ENCODE measurements around the gene ADCK2.
"Not testable (repeated sequence)": the region's sequence is repeated elsewhere in the genome, so short reads cannot be mapped to it uniquely, and the experiment has no call there.

The ADCK2 gene

GRCh38 chr7:140672382-140673062 lies at the start of gene ADCK2:
TSS of gene ADCK2 (plus strand) at chr7:140672945. CDS start at chr7:140673331, 386 bp downstream.
- in situ Hi-C loops (cut with MboI; ENCODE audit: low pct_unique_long_range_greater_than_20kb, low sequenced_read_pairs): no loop called here
- DNase-seq: peak; percentile 34

GRCh38 chr7:140623980-140624379 lies 48.8 kb upstream of the ADCK2 start:
- DNase-seq: no peak
- in situ Hi-C loops (cut with MboI; ENCODE audit: low pct_unique_long_range_greater_than_20kb, low sequenced_read_pairs): no loop called here

- in situ Hi-C loops (cut with MboI; ENCODE audit: low pct_unique_long_range_greater_than_20kb, low sequenced_read_pairs): no loop called here
- no peak for DNase-seq
Observed at GRCh38 chr7:140624392-140625191, 48.2 kb upstream of the ADCK2 start.

GRCh38 chr7:140625192-140625558 lies 47.6 kb upstream of the ADCK2 start:
- in situ Hi-C loops (cut with MboI; ENCODE audit: low pct_unique_long_range_greater_than_20kb, low sequenced_read_pairs); DNase-seq: not testable (repeated sequence)

- no peak for DNase-seq
- in situ Hi-C loops (cut with MboI; ENCODE audit: low pct_unique_long_range_greater_than_20kb, low sequenced_read_pairs): no loop called here
Observed at GRCh38 chr7:140625908-140626868, 46.6 kb upstream of the ADCK2 start.

GRCh38 chr7:140631021-140631420 lies 41.7 kb upstream of the ADCK2 start:
- in situ Hi-C loops (cut with MboI; ENCODE audit: low pct_unique_long_range_greater_than_20kb, low sequenced_read_pairs): no loop called here
- DNase-seq: no peak

- in situ Hi-C loops (cut with MboI; ENCODE audit: low pct_unique_long_range_greater_than_20kb, low sequenced_read_pairs): no loop called here
- no peak for DNase-seq
Observed at GRCh38 chr7:140631602-140632001, 41.1 kb upstream of the ADCK2 start.

GRCh38 chr7:140635345-140635744 lies 37.4 kb upstream of the ADCK2 start:
- in situ Hi-C loops (cut with MboI; ENCODE audit: low pct_unique_long_range_greater_than_20kb, low sequenced_read_pairs): no loop called here
- DNase-seq: no peak

GRCh38 chr7:140635816-140636215 lies 36.9 kb upstream of the ADCK2 start:
- in situ Hi-C loops (cut with MboI; ENCODE audit: low pct_unique_long_range_greater_than_20kb, low sequenced_read_pairs): no loop called here
- no peak for DNase-seq

- in situ Hi-C loops (cut with MboI; ENCODE audit: low pct_unique_long_range_greater_than_20kb, low sequenced_read_pairs): no loop called here
- DNase-seq: no peak
Observed at GRCh38 chr7:140637400-140637799, 35.3 kb upstream of the ADCK2 start.

- in situ Hi-C loops (cut with MboI; ENCODE audit: low pct_unique_long_range_greater_than_20kb, low sequenced_read_pairs): no loop called here
- no peak for DNase-seq
Observed at GRCh38 chr7:140638173-140638791, 34.5 kb upstream of the ADCK2 start.

GRCh38 chr7:140639366-140640053 lies 33.2 kb upstream of the ADCK2 start:
- DNase-seq: no peak
- in situ Hi-C loops (cut with MboI; ENCODE audit: low pct_unique_long_range_greater_than_20kb, low sequenced_read_pairs): no loop called here

GRCh38 chr7:140640060-140640637 lies 32.6 kb upstream of the ADCK2 start:
- DNase-seq: peak; percentile 15
- in situ Hi-C loops (cut with MboI; ENCODE audit: low pct_unique_long_range_greater_than_20kb, low sequenced_read_pairs): no loop called here

- peak; percentile 16 for DNase-seq
- in situ Hi-C loops (cut with MboI; ENCODE audit: low pct_unique_long_range_greater_than_20kb, low sequenced_read_pairs): no loop called here
Observed at GRCh38 chr7:140640727-140641523, 31.8 kb upstream of the ADCK2 start, which contains the start of gene DENND2A. TSS of gene DENND2A (minus strand) at chr7:140640813. CDS start at chr7:140602397, 38,416 bp downstream.

- in situ Hi-C loops (cut with MboI; ENCODE audit: low pct_unique_long_range_greater_than_20kb, low sequenced_read_pairs): no loop called here
- no peak for DNase-seq
Observed at GRCh38 chr7:140641524-140642195, 31.1 kb upstream of the ADCK2 start.

GRCh38 chr7:140643416-140643815 lies 29.3 kb upstream of the ADCK2 start:
- in situ Hi-C loops (cut with MboI; ENCODE audit: low pct_unique_long_range_greater_than_20kb, low sequenced_read_pairs): no loop called here
- no peak for DNase-seq

- in situ Hi-C loops (cut with MboI; ENCODE audit: low pct_unique_long_range_greater_than_20kb, low sequenced_read_pairs); DNase-seq: not testable (repeated sequence)
Observed at GRCh38 chr7:140644761-140645160, 28.0 kb upstream of the ADCK2 start.
